ENCODE data around the gene SLITRK4. TPM values are rescaled to one million over a fixed set of nuclear protein-coding genes. Genes with fewer than 3 reads are reported as not detected.
A peak's percentile ranks its signal among the peaks of the same experiment; 100 is the strongest.

The SLITRK4 gene
- total and polyA plus RNA-seq, 2 experiments from 2014 or later, result 2.9 to 6.0 TPM

- TF ChIP-seq, protein P1, sequence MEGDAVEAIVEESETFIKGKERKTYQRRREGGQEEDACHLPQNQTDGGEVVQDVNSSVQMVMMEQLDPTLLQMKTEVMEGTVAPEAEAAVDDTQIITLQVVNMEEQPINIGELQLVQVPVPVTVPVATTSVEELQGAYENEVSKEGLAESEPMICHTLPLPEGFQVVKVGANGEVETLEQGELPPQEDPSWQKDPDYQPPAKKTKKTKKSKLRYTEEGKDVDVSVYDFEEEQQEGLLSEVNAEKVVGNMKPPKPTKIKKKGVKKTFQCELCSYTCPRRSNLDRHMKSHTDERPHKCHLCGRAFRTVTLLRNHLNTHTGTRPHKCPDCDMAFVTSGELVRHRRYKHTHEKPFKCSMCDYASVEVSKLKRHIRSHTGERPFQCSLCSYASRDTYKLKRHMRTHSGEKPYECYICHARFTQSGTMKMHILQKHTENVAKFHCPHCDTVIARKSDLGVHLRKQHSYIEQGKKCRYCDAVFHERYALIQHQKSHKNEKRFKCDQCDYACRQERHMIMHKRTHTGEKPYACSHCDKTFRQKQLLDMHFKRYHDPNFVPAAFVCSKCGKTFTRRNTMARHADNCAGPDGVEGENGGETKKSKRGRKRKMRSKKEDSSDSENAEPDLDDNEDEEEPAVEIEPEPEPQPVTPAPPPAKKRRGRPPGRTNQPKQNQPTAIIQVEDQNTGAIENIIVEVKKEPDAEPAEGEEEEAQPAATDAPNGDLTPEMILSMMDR (conservative IDR thresholded peaks at IDR 0.05; ENCODE audit: low read depth in 2 of 2), result no peak
- TF ChIP-seq STAT1 (IDR thresholded peaks at IDR 0.05; ENCODE audit: unreplicated experiment), result no peak
- TF ChIP-seq EZH2phosphoT487 (IDR thresholded peaks at IDR 0.05; ENCODE audit: unreplicated experiment), result no peak
- TF ChIP-seq POLR2AphosphoS5 (IDR thresholded peaks at IDR 0.05; ENCODE audit: low read depth), result no peak
These were observed 930 bp upstream of the SLITRK4 start (continued) for GRCh38 chrX:143636831-143637230.

DNA sequence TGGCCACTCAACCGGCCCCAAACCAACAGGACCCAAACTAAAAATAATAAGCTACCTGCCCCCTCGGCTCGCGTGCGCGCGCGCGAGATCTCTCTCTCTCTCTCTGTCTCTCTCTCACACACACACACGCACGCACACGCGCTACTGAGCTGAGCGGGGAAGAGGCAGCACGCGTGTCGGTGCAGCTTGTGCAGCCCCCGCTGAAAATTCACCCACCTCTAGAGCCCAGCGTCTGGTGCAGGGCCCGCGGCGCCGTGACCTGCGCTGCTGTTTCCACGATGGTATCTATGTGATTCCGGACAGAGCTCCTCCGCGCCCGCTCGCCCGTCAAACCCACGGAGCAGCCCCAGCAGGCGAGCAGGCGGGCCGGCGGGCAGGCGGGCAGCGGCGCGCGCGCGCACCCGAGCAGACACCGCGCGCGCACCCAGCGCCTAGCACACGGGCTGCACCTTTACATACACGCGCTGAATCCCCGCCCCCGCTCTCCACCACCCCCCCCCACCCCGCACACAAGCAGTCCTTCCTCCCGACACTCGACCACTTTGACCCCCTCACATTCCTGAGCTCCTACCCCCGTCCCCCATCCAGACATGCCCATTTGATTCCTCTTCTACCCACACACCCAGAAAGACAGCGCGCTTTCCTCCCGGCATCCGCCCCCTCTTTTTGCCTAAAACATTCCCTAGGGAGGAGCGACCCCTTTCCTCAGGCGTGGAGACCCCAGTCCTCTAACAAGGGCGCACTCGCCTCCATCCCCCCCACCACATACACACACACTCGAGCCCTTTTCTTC, 1.0 kb downstream of the SLITRK4 start:
- Mint-ChIP-seq H3K4me3 (peak overlapping the region; percentile 86), H3K36me3 (ENCODE audit: low read depth) (peaks cover 2% of the 10 kb centered on the region; the same call in 1 of the 3 replicates), H3K27ac (no peak overlapping the region; the same call in 1 of the 2 replicates), H3K4me1 (peaks cover 9% of the 10 kb centered on the region; the same call in 1 of the 3 replicates), H3K9me3 (peaks cover 36% of the 10 kb centered on the region), H3K27me3 (ENCODE audit: insufficient read depth, low read depth, poor library complexity) (peaks cover 6% of the 10 kb centered on the region)
- peak overlapping the region; percentile 77 for H3K4me2 ChIP-seq
- peaks cover 9% of the 10 kb centered on the region for H3K4me1 ChIP-seq (ENCODE audit: insufficient read depth)
- ATAC-seq (peak; percentile 9; the same call in 2 of the 3 replicates), DNase-seq (ENCODE audit: low spot score) (peak; percentile 43)
- TF ChIP-seq, protein P1 (conservative IDR thresholded peaks at IDR 0.05; ENCODE audit: low read depth in 2 of 2), result 0 out of 4 replicates have a peak, but pooled peaks of 1 of the 2 experiments have one; percentile 13
- TF ChIP-seq EZH2phosphoT487 (IDR thresholded peaks at IDR 0.05; ENCODE audit: unreplicated experiment), result no peak
- TF ChIP-seq ZNF114 (CRISPR knock-in tag; IDR thresholded peaks at IDR 0.05), result no peak
- TF ChIP-seq, protein P2, sequence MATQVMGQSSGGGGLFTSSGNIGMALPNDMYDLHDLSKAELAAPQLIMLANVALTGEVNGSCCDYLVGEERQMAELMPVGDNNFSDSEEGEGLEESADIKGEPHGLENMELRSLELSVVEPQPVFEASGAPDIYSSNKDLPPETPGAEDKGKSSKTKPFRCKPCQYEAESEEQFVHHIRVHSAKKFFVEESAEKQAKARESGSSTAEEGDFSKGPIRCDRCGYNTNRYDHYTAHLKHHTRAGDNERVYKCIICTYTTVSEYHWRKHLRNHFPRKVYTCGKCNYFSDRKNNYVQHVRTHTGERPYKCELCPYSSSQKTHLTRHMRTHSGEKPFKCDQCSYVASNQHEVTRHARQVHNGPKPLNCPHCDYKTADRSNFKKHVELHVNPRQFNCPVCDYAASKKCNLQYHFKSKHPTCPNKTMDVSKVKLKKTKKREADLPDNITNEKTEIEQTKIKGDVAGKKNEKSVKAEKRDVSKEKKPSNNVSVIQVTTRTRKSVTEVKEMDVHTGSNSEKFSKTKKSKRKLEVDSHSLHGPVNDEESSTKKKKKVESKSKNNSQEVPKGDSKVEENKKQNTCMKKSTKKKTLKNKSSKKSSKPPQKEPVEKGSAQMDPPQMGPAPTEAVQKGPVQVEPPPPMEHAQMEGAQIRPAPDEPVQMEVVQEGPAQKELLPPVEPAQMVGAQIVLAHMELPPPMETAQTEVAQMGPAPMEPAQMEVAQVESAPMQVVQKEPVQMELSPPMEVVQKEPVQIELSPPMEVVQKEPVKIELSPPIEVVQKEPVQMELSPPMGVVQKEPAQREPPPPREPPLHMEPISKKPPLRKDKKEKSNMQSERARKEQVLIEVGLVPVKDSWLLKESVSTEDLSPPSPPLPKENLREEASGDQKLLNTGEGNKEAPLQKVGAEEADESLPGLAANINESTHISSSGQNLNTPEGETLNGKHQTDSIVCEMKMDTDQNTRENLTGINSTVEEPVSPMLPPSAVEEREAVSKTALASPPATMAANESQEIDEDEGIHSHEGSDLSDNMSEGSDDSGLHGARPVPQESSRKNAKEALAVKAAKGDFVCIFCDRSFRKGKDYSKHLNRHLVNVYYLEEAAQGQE (IDR thresholded peaks at IDR 0.05; ENCODE audit: unreplicated experiment), result no peak
- no peak for TF ChIP-seq NANOG (IDR thresholded peaks at IDR 0.05; ENCODE audit: borderline replicate concordance)
- no peak for TF ChIP-seq CREB1 (CRISPR knock-in tag; IDR thresholded peaks at IDR 0.05; ENCODE audit: low read depth)
- no peaks in the 10 kb centered on the region for H3K79me2 ChIP-seq (replicated peaks; ENCODE audit: insufficient read depth)
- peak overlapping the region; percentile 57; the same call in 1 of the 2 replicates for H3K27ac ChIP-seq (ENCODE audit: low read depth)
- H4K20me1 ChIP-seq (replicated peaks; ENCODE audit: insufficient read depth), result no peaks in the 10 kb centered on the region
- H2AFZ ChIP-seq, result no peak overlapping the region
- no peaks in the 10 kb centered on the region for H3K36me3 ChIP-seq (ENCODE audit: insufficient read depth)
- peak overlapping the region; percentile 63 for H3K4me3 ChIP-seq
- no peaks in the 10 kb centered on the region for H3K9me2 ChIP-seq (ENCODE audit: insufficient read depth)
- peaks cover 24% of the 10 kb centered on the region for H3K27me3 ChIP-seq (ENCODE audit: insufficient read depth)
- H3F3A ChIP-seq (replicated peaks; ENCODE audit: low read depth), result no peaks in the 10 kb centered on the region
